ENCODE results near the gene SKAP2. TPM values are rescaled to one million over a fixed set of nuclear protein-coding genes. Genes with fewer than 3 reads are reported as not detected.

The SKAP2 gene
- total RNA-seq, 1 experiment from 2014 or later, result 3.2 TPM

DNA sequence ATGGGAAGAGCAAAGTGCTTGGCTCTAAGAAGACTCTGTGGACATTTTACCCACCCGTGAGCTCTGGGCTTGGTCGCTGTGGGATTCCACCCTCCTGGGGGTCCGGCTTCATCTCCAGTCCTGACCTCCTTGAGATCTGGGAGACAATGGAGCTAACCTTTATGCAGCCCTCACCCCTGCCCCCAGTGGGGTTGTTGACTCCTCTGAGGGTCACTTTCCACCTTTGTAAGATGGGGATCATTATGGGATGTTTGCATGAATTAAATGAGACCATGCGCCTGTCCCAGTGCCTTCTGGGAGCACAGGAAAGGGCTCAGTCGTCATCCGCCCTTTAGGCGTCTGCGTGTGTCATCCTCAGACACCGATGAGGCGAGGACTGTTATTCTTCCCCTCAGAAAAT is 237.2 kb downstream of the SKAP2 start:
- no peak overlapping the region for H4K8ac ChIP-seq (replicated peaks; ENCODE audit: insufficient read length, low read depth, low read length)
- no peak overlapping the region for H3K4me2 ChIP-seq (ENCODE audit: insufficient read depth, insufficient read length, low read length)
- H3K4ac ChIP-seq (ENCODE audit: low read depth, low read length), result no peak overlapping the region
- H3T11ph ChIP-seq (ENCODE audit: low read length), result no peak overlapping the region
- H3K27me3 ChIP-seq (ENCODE audit: insufficient read depth, low read length), result no peaks in the 10 kb centered on the region
- H3K9ac ChIP-seq (ENCODE audit: extremely low read depth, insufficient read length, low read length), result no peak overlapping the region
- H3K23me2 ChIP-seq (ENCODE audit: insufficient read length, low read depth, low read length, poor library complexity, severe bottlenecking), result no peaks in the 10 kb centered on the region
- no peak overlapping the region for H2BK12ac ChIP-seq (ENCODE audit: insufficient read length, low read depth, low read length)
- H4K5ac ChIP-seq (ENCODE audit: insufficient read length, low read depth, low read length), result no peak overlapping the region
- TF ChIP-seq, protein P1, sequence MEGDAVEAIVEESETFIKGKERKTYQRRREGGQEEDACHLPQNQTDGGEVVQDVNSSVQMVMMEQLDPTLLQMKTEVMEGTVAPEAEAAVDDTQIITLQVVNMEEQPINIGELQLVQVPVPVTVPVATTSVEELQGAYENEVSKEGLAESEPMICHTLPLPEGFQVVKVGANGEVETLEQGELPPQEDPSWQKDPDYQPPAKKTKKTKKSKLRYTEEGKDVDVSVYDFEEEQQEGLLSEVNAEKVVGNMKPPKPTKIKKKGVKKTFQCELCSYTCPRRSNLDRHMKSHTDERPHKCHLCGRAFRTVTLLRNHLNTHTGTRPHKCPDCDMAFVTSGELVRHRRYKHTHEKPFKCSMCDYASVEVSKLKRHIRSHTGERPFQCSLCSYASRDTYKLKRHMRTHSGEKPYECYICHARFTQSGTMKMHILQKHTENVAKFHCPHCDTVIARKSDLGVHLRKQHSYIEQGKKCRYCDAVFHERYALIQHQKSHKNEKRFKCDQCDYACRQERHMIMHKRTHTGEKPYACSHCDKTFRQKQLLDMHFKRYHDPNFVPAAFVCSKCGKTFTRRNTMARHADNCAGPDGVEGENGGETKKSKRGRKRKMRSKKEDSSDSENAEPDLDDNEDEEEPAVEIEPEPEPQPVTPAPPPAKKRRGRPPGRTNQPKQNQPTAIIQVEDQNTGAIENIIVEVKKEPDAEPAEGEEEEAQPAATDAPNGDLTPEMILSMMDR (conservative IDR thresholded peaks at IDR 0.05), result no peak
- H3K79me2 ChIP-seq (ENCODE audit: insufficient read depth, low read length), result no peaks in the 10 kb centered on the region
- H3K27ac ChIP-seq (ENCODE audit: insufficient read length, low read depth, low read length), result no peak overlapping the region
- H3K4me1 ChIP-seq (ENCODE audit: insufficient read depth, low read length), result no peaks in the 10 kb centered on the region
- Mint-ChIP-seq H3K4me1 (peaks cover 0 to 4% of the 10 kb centered on the region in 2 experiments; a peak in 1 of 4 replicates), H3K36me3 (ENCODE audit: insufficient read depth in 1 of 3, low read depth in 3 of 3) (no peaks in the 10 kb centered on the region), H3K4me3 (no peak overlapping the region), H3K27ac (no peak overlapping the region), H3K27me3 (ENCODE audit: low read depth) (no peaks in the 10 kb centered on the region), H3K9me3 (no peaks in the 10 kb centered on the region)
- no peak overlapping the region for H3K14ac ChIP-seq (ENCODE audit: insufficient read depth, low read length)
- DNase-seq, result no peak
- no peaks in the 10 kb centered on the region for H3K79me1 ChIP-seq (ENCODE audit: insufficient read depth, low read depth, low read length, poor library complexity, severe bottlenecking)
- no peak overlapping the region for H3K56ac ChIP-seq (ENCODE audit: insufficient read length, low read depth, low read length)
- H4K20me1 ChIP-seq (ENCODE audit: control insufficient read depth, insufficient read depth, insufficient read length), result no peaks in the 10 kb centered on the region
- no peak overlapping the region for H2BK20ac ChIP-seq (ENCODE audit: low read depth, low read length, poor library complexity, severe bottlenecking)
- no peak overlapping the region for H4K91ac ChIP-seq (ENCODE audit: insufficient read length, low read depth, low read length)
- H3K18ac ChIP-seq (ENCODE audit: insufficient read length, low read depth, low read length), result no peak overlapping the region
- WGBS (ENCODE audit: extremely low coverage, insufficient read length, low lambda C conversion rate), result no CpG with 5 or more reads among the region's 10 CpGs
- H2AFZ ChIP-seq (ENCODE audit: low read length), result no peak overlapping the region
- H3K9me3 ChIP-seq (ENCODE audit: control insufficient read depth, low read depth, low read length), result no peaks in the 10 kb centered on the region
- H2BK5ac ChIP-seq (ENCODE audit: insufficient read length, low read length), result no peak overlapping the region
- H2BK120ac ChIP-seq (ENCODE audit: low read depth, low read length, poor library complexity, severe bottlenecking), result no peak overlapping the region
- H2BK15ac ChIP-seq (ENCODE audit: low read depth, low read length), result no peak overlapping the region
- no peak overlapping the region for H2AK5ac ChIP-seq (ENCODE audit: insufficient read length, low read length)
- H3K23ac ChIP-seq (ENCODE audit: insufficient read length, low read depth, low read length), result no peak overlapping the region

Measured in H9 (cell line).